HG02870 (cell line): ENCODE results near the gene MED13.
"Not testable (repeated sequence)": the region's sequence is repeated elsewhere in the genome, so short reads cannot be mapped to it uniquely, and the experiment has no call there.

Source experiments
- ATAC-seq: cut with Tn5 transposase; IDR thresholded peaks from one replicate; pipeline ENCODE4 v1.9.1; 2021; ENCODE audit warnings: mild to moderate bottlenecking, moderate library complexity; ENCODE audit not compliant: unreplicated experiment

The MED13 gene

DNA sequence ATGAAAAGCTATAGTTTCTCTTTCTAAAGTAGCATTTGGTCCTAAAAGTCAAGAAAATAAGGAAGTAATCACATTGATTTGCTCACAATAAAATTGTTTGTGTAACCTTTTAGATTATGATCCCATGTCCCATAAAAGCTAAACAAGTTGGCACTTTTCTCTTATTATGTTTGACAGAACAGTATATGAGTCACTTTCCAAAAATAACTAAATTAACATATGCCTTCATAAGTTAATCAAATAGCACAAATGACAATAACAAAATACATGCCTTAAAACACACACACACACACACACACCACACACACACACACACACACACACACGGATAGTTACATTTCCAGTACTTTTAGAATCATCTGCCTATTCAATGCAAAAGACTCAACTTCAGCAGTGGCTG, 2.8 kb downstream of the MED13 start:
- no peak for ATAC-seq

DNA sequence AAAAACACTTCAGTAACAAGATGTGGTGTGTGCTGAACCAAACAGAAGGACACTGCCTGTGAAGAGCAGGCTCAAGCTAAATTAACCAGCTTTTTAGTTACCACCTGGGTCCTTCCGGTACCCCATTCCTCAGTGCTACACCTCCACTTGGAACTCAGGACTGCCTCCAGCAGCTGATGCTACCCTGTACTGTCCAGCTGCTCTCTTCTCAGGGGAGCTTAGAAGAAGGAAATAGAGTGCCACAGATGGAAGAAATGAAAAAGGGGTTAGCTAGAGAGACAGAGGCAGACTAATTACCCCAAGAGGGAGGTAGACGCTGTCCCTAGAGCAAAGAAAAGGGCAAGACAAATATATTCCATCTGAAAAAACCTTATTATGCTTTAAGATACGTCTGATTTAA, 5.7 kb downstream of the MED13 start:
- ATAC-seq: no peak

DNA sequence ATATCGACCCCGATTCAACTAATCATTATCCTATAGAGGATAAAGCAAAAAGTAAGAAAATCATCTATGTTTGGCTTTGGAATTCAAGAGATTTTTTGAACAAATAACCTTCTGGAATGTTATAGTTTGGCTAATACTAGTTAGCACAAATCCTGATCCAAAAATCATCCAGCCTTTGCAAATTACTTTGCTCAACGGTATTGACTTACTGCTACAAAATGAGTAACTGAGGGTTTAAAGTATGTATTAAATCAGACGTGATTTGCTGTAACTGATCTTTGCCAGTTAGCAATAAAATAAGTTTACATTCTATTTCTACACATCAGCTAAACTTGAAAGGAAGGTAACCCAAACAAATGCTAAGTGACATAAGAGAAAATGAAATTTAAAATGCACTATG, 6.5 kb downstream of the MED13 start:
- ATAC-seq: no peak

DNA sequence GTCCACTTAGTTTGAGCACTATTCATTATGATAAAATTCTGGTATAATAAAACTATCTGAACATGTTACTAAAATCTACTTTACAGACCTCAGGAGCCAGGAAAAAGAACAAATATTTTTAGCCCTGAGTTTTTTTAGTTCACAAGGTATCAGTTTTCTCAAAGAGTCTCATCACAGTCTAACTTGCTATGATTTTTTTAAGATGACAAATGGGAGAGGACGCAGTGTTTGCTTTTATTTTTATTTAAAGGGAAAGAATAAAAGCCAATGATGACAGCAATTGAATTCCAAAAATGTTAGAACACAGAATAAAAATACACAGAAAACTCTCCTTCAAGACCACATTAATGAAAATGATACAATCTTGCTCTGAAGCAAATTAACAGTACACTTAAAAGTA, 7.4 kb downstream of the MED13 start:
- ATAC-seq: no peak

DNA sequence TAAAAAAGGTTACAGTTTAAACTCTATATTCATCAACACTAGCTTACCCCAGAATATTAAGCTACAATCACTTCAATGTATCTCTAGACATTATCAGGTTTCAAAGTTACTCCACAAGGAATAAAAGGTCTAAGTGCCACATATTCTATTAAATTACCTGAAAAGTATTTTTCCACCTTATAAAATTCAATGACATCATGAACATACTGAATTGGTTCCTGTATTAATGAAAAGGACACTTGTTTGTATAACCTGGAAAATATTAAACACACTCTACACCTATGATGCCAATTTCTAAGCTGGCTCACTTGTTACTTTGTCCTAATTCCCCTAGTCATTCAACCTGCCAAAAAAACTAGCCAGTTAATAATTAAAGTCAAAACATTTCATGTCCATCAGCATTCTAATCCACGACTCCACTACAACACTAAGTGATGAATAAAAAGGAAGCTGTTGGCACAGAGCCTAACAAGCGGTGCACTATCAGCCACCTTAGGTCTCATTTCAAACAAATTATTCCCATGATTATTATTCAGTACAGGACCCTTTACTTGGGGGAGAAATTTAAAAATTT, 12.2 kb downstream of the MED13 start:
- no peak for ATAC-seq

- ATAC-seq: no peak
Observed at GRCh38 chr17:62051053-62051452, 14.0 kb downstream of the MED13 start.

- ATAC-seq: no peak
Observed at GRCh38 chr17:62049299-62049698, 15.8 kb downstream of the MED13 start.

DNA sequence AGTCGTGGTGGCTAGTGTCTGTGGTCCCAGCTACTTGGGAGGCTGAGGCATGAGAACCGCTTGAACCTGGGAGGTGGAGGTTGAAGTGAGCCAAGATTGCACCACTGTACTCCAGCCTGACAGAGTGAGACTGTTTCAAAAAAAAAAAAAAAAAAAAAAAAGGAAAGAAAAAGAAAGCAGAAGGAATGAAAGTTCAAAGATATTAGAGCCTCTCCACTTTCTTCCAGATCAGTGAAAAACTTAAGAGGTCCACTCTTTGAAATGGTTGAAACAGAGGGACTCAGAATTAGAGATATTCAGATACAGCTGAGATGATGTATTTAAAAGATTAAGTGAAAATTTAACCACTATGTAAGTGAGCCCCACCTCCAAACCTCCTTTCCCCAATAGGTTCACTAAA, 16.8 kb downstream of the MED13 start:
- no peak for ATAC-seq

- ATAC-seq: no peak
Observed at GRCh38 chr17:62045517-62045916, 19.6 kb downstream of the MED13 start.

DNA sequence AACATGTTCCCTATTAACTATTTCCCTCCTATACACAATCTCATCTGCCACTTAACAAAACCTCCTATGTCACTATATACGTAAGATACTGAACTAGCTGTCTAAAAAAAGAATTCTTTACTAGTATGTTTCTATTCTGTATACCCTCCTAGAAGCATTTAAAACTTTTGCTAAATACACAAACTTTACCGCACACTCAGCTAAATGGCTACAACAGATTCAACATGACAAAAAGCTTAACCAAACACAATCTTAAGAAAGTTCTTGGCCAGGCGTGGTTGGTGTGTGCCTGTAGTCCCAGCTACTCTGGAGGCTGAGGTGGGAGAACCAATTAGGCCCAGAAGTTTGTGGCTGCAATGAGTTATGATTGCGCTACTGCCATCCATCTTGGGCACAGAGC, 20.0 kb downstream of the MED13 start:
- no peak for ATAC-seq

- ATAC-seq: no peak
Observed at GRCh38 chr17:62043602-62044001, 21.5 kb downstream of the MED13 start.

DNA sequence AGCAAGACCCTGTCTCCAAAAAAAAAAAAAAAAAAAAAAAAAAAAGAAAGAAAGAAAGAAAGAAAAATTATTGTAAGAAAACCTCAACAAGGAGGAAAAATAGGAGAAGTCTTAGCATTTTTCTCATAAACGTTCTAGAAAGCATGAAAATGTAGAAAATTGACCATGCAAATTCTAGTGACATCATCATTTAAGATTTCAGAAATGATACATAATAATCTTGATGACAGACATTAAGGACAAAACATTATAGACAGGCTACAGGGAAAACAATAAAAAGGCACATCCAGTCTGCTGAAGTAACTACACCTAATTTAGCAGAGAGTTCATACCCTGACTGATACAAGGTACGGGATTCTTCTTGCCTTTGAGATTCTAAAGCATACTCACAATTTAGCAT, 21.9 kb downstream of the MED13 start:
- no peak for ATAC-seq

- no peak for ATAC-seq
Observed at GRCh38 chr17:62038248-62038647, 26.8 kb downstream of the MED13 start.

- no peak for ATAC-seq
Observed at GRCh38 chr17:62033317-62033716, 31.8 kb downstream of the MED13 start.

- ATAC-seq: no peak
Observed at GRCh38 chr17:62032480-62032879, 32.6 kb downstream of the MED13 start.

- ATAC-seq: no peak
Observed at GRCh38 chr17:62030264-62030663, 34.8 kb downstream of the MED13 start.

DNA sequence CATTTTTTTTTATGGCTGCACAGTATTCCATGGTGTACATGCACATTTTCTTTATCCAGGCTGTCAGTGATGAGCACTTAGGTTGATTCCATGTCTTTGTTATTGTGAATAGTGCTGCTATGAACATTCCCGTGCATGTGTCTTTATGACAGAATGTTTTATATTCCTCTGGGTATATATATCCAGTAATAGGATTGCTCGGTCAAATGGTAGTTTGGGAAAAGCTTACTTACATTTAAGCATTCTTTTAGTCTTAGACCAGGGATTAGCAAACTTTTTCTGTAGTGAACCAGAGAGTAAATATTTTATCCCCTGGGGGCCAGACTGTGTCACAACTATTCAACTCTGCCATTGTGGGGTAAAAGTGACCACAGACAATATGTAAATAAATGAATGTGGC, 40.2 kb downstream of the MED13 start:
- ATAC-seq: no peak

GRCh38 chr17:62017912-62018311, 47.2 kb downstream of the MED13 start:
- ATAC-seq: no peak

GRCh38 chr17:62017496-62017895, 47.6 kb downstream of the MED13 start:
- ATAC-seq: no peak

- no peak for ATAC-seq
Observed at GRCh38 chr17:62014526-62014925, 50.6 kb downstream of the MED13 start.

GRCh38 chr17:62009220-62009619, 55.9 kb downstream of the MED13 start:
- ATAC-seq: no peak

- ATAC-seq: no peak
Observed at GRCh38 chr17:62008294-62008693, 56.8 kb downstream of the MED13 start.

GRCh38 chr17:62004388-62004787, 60.7 kb downstream of the MED13 start:
- ATAC-seq: no peak

- ATAC-seq: not testable (repeated sequence)
Observed at GRCh38 chr17:62003141-62003540, 61.9 kb downstream of the MED13 start.
